ENCODE measurements around the gene TOMM6. TPM values are rescaled to one million over a fixed set of nuclear protein-coding genes. Genes with fewer than 3 reads are reported as not detected.

TOMM6 gene
- total RNA-seq, 1 donor from 2014 or later, result 55.0 TPM

DNA sequence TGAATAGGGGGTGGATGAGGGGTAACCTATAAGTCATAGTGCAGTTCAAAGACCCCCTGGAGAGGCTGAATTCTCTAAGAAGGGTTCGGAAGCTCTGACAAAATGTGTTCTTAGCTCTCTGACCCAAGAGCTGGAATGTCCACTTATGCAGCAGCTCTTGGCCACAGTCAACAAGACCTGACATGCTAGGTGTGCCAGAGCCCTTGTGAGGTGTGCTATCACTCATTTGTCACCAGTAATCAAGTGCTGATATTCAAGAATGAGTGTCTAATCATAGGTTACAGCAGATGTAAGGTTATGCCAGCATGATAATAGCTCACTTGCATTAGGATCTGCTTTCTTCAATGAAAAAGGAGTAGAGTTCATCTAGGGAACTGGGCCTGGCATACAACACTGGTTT is 28.1 kb downstream of the TOMM6 start:
- Histone ChIP-seq H3K36me3 (ENCODE audit: control insufficient read depth, insufficient read depth, low read length) (no peaks in the 10 kb centered on the region), H3K4me3 (ENCODE audit: low read depth, low read length) (no peak overlapping the region), H3K27me3 (ENCODE audit: control insufficient read depth, insufficient read depth, low read length) (no peaks in the 10 kb centered on the region)
- TF ChIP-seq, protein P1, sequence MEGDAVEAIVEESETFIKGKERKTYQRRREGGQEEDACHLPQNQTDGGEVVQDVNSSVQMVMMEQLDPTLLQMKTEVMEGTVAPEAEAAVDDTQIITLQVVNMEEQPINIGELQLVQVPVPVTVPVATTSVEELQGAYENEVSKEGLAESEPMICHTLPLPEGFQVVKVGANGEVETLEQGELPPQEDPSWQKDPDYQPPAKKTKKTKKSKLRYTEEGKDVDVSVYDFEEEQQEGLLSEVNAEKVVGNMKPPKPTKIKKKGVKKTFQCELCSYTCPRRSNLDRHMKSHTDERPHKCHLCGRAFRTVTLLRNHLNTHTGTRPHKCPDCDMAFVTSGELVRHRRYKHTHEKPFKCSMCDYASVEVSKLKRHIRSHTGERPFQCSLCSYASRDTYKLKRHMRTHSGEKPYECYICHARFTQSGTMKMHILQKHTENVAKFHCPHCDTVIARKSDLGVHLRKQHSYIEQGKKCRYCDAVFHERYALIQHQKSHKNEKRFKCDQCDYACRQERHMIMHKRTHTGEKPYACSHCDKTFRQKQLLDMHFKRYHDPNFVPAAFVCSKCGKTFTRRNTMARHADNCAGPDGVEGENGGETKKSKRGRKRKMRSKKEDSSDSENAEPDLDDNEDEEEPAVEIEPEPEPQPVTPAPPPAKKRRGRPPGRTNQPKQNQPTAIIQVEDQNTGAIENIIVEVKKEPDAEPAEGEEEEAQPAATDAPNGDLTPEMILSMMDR (IDR thresholded peaks at IDR 0.05; ENCODE audit: insufficient read depth, low read length, severe bottlenecking), result no peak
- DNase-seq (ENCODE audit: low read depth) (peak; percentile 69), FAIRE-seq (no peak)

DNA sequence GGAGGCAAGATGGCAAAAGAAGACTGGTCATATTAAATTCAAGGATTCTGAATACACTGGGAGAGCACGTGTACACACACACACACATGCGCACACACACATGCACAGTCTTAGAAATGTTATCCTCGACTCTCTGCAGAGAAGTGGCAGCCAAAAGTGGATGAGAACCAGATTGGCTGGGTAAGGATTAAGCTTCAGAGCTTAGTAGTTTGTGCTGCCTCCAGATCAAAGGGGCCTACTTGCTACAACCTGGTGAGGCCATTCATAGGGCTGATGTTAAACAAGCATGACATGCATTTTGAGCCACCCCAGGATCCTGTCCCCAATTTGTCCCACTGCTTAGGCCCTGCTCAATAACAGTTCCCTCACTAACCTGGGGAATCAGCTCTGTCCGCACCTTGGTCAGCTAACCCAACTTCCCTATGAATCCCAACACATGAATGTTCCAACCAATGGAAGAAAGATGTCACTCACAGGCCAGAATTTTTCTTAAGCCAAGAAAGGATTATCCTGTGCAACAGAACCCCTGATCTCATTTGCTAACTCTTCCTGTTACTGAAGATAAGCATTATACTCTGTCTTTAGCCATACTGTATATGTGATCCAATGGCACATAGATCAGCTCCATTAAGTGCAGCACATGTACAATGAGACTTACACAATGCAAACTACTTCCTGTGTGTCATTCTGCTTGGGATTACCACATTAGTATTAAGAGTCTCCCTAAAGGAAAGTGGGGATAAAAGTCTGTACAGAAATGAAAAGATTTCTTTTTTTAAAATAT is 31.0 kb downstream of the TOMM6 start:
- no peaks in the 10 kb centered on the region for H3K36me3 ChIP-seq (ENCODE audit: control insufficient read depth, insufficient read depth, low read length)
- TF ChIP-seq, protein P1 (IDR thresholded peaks at IDR 0.05; ENCODE audit: insufficient read depth, low read length, severe bottlenecking), result no peak
- FAIRE-seq, result peak; percentile 86
- H3K4me3 ChIP-seq (ENCODE audit: low read depth, low read length), result no peak overlapping the region
- H3K27me3 ChIP-seq (ENCODE audit: control insufficient read depth, insufficient read depth, low read length), result no peaks in the 10 kb centered on the region
- DNase-seq (ENCODE audit: low read depth), result peak; percentile 69

DNA sequence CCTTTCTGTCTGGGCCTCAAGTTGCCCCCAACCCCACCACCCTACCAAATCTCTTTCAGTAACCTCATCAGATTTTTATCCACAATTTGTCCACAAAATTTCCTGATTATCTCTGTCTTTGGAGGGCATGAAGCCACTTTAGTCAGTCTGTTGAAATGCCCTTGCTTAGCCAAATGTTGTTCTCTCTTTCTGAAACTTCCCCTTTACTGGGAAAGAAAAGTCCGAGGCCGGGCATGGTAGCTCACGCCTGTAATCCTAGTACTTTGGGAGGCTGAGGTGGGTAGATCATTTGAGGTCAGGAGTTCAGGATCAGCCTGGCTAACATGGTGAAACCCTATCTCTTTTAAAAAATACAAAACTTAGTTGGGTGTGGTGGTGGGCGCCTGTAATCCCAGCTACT is 33.8 kb downstream of the TOMM6 start:
- Histone ChIP-seq H3K27me3 (ENCODE audit: control insufficient read depth, insufficient read depth, low read length) (no peaks in the 10 kb centered on the region), H3K4me3 (ENCODE audit: low read depth, low read length) (no peak overlapping the region), H3K36me3 (ENCODE audit: control insufficient read depth, insufficient read depth, low read length) (no peaks in the 10 kb centered on the region)
- DNase-seq (ENCODE audit: low read depth) (no peak), FAIRE-seq (no peak)
- TF ChIP-seq, protein P1 (IDR thresholded peaks at IDR 0.05; ENCODE audit: insufficient read depth, low read length, severe bottlenecking), result no peak

DNA sequence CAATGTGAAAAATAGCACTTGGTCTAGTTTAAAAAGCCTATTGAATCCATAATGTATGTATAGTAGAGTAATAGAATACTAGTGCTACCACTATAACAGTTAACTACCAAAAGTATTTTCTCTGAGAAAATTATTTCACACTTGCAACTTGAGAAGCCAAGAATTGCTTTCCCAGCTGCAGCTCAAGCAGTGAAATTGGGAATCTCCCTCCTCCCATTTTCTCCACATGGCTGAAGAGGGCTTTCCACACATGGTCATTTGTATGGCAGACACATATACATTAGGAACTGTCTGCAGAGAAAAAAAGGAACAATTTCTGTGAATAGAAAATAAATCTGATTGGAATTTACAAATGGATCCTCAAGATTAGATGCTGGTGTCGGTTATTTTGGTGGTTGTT is 34.5 kb downstream of the TOMM6 start:
- no peak for FAIRE-seq
- no peak for DNase-seq (ENCODE audit: low read depth)

DNA sequence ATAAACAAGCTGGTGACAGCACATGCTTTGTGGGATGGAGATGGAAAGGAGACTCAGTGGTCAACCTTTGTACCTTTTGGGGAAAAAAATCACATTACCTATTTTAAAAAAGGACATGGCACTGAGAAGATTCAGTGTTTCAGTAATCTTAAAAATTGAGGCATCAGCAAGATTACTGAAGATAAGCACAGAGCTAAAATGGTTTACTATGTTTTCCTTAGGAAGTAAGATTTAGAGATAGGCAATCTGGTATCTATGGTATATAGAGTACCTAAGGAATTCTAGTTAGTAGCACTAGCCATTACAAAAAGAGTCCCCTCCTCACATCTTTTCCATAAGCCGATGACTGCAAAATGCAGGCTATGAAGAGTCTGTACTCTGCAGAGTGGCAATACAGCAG is 35.7 kb downstream of the TOMM6 start:
- TF ChIP-seq, protein P1 (IDR thresholded peaks at IDR 0.05; ENCODE audit: insufficient read depth, low read length, severe bottlenecking), result no peak
- DNase-seq (ENCODE audit: low read depth) (no peak), FAIRE-seq (no peak)

More for the DNA sequence above, 34.5 kb downstream of the TOMM6 start:
- Histone ChIP-seq H3K36me3 (ENCODE audit: control insufficient read depth, insufficient read depth, low read length) (no peaks in the 10 kb centered on the region), H3K4me3 (ENCODE audit: low read depth, low read length) (no peak overlapping the region), H3K27me3 (ENCODE audit: control insufficient read depth, insufficient read depth, low read length) (no peaks in the 10 kb centered on the region)
- TF ChIP-seq, protein P1 (IDR thresholded peaks at IDR 0.05; ENCODE audit: insufficient read depth, low read length, severe bottlenecking), result no peak

More for the DNA sequence above, 35.7 kb downstream of the TOMM6 start:
- H3K27me3 ChIP-seq (ENCODE audit: control insufficient read depth, insufficient read depth, low read length), result no peaks in the 10 kb centered on the region
- H3K4me3 ChIP-seq (ENCODE audit: low read depth, low read length), result no peak overlapping the region
- H3K36me3 ChIP-seq (ENCODE audit: control insufficient read depth, insufficient read depth, low read length), result no peaks in the 10 kb centered on the region
